GM18505 (cell line): ENCODE data around the gene TAF8.

Experiments used
- ATAC-seq: cut with Tn5 transposase; IDR thresholded peaks from one replicate; pipeline ENCODE4 v1.9.1; 2021; ENCODE audit not compliant: unreplicated experiment
- POLR2A ChIP-seq: IDR thresholded peaks from 4 replicates; pipeline ENCODE4 v1.6.1; 2011; ENCODE audit warnings: borderline replicate concordance; ENCODE audit not compliant: insufficient read depth, insufficient read length; ENCODE audit errors: extremely low read depth

TAF8 gene

GRCh38 chr6:42053601-42054000, 3.3 kb downstream of the TAF8 start:
- no peak for TF ChIP-seq POLR2A
- ATAC-seq: no peak

- ATAC-seq: no peak
- TF ChIP-seq POLR2A: no peak
Observed at GRCh38 chr6:42059743-42060142, 9.4 kb downstream of the TAF8 start.

DNA sequence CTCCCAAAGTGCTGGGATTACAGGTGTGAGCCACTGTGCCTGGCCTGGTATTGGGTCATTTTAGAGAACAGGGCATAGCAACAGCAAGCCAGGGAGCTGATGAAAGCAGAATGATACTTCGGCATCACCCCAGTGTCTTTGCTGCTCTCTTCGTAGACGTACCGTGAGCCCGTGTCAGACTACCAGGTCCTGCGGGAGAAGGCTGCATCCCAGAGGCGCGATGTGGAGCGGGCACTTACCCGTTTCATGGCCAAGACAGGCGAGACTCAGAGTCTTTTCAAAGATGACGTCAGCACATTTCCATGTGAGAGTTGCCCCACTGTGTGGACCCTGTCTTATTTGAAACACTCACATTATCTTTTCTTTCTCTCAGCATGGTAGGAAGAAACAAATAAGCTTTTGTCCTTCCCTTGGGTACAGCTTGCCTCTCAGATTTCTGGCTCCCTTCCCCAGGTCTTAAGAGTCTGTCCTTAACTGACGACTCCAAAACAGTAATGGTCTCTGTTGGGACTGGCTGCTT, 15.9 kb downstream of the TAF8 start:
- TF ChIP-seq POLR2A: no peak
- no peak for ATAC-seq

DNA sequence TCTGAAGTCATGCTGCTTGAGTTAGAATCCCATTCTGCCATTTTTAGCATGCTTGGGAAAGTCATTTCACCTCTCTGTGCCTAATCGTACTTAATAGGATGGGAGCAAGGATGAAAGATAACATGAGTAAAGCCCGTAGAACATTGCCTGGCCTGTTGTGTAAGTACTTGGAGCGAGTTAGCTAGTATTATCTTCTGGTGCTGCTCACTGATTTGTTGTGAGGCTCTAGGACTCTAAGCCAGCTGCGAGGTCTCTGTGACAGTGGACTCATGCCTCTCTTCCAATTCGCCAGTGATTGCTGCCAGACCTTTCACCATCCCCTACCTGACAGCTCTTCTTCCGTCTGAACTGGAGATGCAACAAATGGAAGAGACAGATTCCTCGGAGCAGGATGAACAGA, 17.8 kb downstream of the TAF8 start:
- no peak for ATAC-seq
- no peak for TF ChIP-seq POLR2A

DNA sequence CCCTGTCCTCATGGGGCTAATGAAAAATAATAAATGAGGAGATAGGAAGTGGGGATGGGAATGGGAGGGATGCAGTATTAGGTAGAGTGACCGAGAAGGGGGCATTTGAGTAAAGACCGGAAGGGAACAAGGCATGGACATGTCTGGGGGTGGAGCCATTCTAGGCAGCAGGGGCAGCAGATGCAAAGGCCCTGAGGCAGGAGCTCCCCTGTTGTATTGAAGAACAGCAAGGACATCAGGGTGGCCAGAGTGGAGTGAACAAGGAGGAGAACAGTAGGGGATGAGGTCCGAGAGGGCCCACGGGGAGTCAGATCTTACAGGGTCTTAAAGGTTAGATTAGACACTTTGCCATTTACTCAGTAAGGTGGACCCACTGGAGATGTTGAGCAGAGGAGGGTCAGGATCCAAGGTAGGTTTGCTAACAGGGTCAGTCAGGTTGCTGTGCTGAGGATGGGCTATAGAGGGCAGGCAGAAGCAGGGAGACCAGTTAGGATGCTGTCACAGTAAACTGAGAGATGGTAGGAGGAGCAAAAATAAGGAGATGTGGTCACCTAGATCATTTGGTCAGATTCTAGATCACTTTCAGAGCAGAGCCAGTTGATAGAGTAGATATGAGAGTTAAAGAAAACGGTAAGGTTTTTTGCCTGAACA, 18.7 kb downstream of the TAF8 start:
- ATAC-seq: no peak
- no peak for TF ChIP-seq POLR2A

DNA sequence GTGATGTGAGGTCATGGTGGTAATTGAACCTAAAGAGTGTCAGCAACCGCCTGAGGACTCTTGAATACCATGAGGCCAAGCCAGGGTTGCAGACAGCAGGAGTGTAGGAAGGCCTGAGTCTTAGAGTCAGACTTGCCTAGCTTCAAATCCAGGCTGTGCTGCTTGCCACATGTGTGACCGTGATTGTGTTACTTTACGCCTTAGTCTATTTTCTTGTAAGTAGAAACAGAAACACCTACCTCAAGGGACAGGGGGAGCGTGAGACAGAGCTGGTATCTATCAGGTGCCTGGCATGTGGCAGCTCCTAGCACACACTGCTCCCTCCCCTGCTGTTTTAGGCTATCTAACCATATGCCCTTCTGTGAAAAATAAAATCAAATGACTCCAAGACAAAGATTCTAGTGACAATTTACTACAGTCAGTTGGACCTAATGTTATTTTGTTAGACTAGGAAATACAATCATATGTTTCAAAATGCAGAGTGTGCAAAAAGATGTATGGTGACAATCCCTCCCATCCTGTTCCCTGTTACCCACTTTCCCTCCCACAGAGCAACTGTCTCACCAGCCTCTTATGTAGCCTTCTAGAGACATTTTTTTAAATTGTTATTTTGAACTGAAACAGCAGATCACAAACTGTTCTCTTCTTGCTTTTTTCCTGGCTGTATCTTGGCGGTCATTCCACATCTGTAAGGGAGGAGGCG, 21.7 kb downstream of the TAF8 start:
- no peak for ATAC-seq
- no peak for TF ChIP-seq POLR2A

GRCh38 chr6:42073287-42073686, 23.0 kb downstream of the TAF8 start:
- no peak for TF ChIP-seq POLR2A

GRCh38 chr6:42075159-42075838, 25.0 kb downstream of the TAF8 start:
- ATAC-seq: no peak
- no peak for TF ChIP-seq POLR2A

More at GRCh38 chr6:42073287-42073686, 23.0 kb downstream of the TAF8 start:
- ATAC-seq: no peak

DNA sequence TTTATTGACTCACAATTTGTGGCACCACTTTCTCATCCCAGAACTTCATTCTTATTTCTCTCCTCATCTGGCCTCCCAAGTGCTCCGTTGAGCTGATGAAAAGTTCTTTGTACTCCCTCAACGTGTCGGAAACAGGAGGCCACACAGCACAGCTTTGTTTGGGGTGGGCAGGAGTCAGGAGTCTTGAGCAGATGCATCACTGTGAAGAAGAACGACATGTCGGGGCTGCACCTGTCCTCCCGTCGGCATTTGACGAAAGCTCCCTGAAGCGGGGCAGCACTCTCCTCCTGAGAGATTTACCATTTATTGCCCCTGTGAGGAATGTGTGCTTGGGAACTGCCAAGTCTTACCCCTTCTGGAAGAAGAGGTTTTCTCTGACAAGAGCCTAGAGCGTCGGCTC, 28.1 kb downstream of the TAF8 start:
- no peak for TF ChIP-seq POLR2A
- no peak for ATAC-seq

GRCh38 chr6:42079941-42080464, 29.7 kb downstream of the TAF8 start:
- no peak for ATAC-seq
- no peak for TF ChIP-seq POLR2A

DNA sequence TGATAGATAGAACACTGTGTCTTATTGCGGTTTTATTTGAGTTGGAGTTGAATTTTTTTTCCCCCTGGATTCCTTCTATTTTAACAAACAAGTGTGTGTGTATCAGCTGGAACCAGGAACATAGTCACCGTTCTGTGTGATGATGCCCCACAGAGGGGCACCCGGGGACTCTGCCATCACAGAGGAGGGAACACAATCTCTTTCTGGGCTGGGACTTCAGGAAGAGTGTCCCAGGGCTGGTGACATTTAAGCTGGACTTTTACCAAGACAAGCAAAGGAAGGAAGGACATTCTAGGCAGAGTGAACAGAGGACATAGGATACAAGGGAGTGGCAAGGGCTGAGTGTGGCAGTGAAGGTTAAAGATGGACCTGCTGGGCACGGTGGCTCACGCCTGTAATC, 33.2 kb downstream of the TAF8 start:
- TF ChIP-seq POLR2A: no peak
- no peak for ATAC-seq

DNA sequence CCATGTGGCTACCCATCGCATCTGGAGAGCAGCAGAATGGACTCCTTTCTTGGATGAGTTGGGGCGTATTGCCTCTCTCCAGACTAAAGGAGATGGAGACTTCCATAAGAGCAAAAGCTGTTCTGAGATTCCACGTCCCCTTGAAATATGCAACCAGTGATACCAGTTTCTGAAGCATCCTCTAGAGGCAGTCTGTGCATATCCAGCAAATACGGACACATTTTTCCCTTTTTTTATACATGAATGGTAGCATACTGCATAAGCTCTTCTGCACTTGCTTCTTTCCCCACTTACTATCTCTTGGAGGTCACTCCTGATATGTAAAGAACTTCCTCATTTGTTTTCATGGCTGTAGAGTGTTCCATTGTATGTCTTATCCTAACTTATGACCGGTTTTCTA, 34.6 kb downstream of the TAF8 start:
- TF ChIP-seq POLR2A: no peak
- ATAC-seq: no peak
